SK-N-MC (cell line): ENCODE results near the gene BTNL9.

ENCODE experiments used
- EZH2 ChIP-seq: fragments of 200-600 bp; sonication (generic); IDR thresholded peaks from one replicate; pipeline ENCODE4 v1.6.1; 2017; ENCODE audit warnings: antibody characterized with exemption
- FOXP2 ChIP-seq: optimal IDR thresholded peaks from 2 replicates; pipeline ENCODE3; 2011; ENCODE audit warnings: mild to moderate bottlenecking, moderate library complexity; ENCODE audit not compliant: insufficient read depth; ENCODE audit errors: extremely low read length, control extremely low read depth
- POLR2AphosphoS5 ChIP-seq: IDR thresholded peaks from 2 replicates; pipeline ENCODE4 v1.6.1; 2012; ENCODE audit warnings: mild to moderate bottlenecking, low read depth, low read length, borderline replicate concordance

GRCh38 chr5:181043285-181044092, 3.4 kb downstream of the BTNL9 start:
- TF ChIP-seq EZH2 (no peak), FOXP2 (no peak), POLR2AphosphoS5 (no peak)
